H9 (cell line): ENCODE measurements around the gene DTNB. TPM values are rescaled to one million over a fixed set of nuclear protein-coding genes. Genes with fewer than 3 reads are reported as not detected.

ENCODE experiments used
- DNase-seq: peaks from one replicate; pipeline ENCODE4 v3.0.0-alpha.2; 2017
- H2AFZ ChIP-seq: one replicate; pipeline ENCODE4 v1.6.1; 2013; ENCODE audit warnings: mild to moderate bottlenecking, low read length, control low read depth, moderate library complexity
- H2AK5ac ChIP-seq: 2 replicates; pipeline ENCODE4 v1.6.1; 2013; ENCODE audit warnings: low read length, control low read depth, mixed read lengths; ENCODE audit not compliant: insufficient read length
- H2BK120ac ChIP-seq: one replicate; pipeline ENCODE4 v1.6.1; 2013; ENCODE audit warnings: low read depth, mild to moderate bottlenecking, low read length, control low read depth, inconsistent platforms; ENCODE audit not compliant: poor library complexity, severe bottlenecking
- H2BK12ac ChIP-seq: 2 replicates; pipeline ENCODE4 v1.6.1; 2013; ENCODE audit warnings: low read length, control low read depth, mixed read lengths, low read depth; ENCODE audit not compliant: insufficient read length
- H2BK15ac ChIP-seq: 2 replicates; pipeline ENCODE4 v1.6.1; 2013; ENCODE audit warnings: low read depth, low read length, control low read depth
- H2BK20ac ChIP-seq: one replicate; pipeline ENCODE4 v1.6.1; 2013; ENCODE audit warnings: low read depth, mild to moderate bottlenecking, low read length, control low read depth, inconsistent platforms; ENCODE audit not compliant: poor library complexity, severe bottlenecking
- H2BK5ac ChIP-seq: 2 replicates; pipeline ENCODE4 v1.6.1; 2013; ENCODE audit warnings: low read length, control low read depth, mixed read lengths; ENCODE audit not compliant: insufficient read length
- H3K14ac ChIP-seq: 2 replicates; pipeline ENCODE4 v1.6.1; 2013; ENCODE audit warnings: low read length, control low read depth; ENCODE audit not compliant: insufficient read depth
- H3K18ac ChIP-seq: 2 replicates; pipeline ENCODE4 v1.6.1; 2013; ENCODE audit warnings: low read depth, mild to moderate bottlenecking, mixed read lengths, low read length, control low read depth; ENCODE audit not compliant: insufficient read length
- H3K23ac ChIP-seq: 2 replicates; pipeline ENCODE4 v1.6.1; 2013; ENCODE audit warnings: low read length, control low read depth, mixed read lengths, low read depth; ENCODE audit not compliant: insufficient read length
- H3K23me2 ChIP-seq: 2 replicates; pipeline ENCODE4 v1.6.1; 2013; ENCODE audit warnings: low read depth, mild to moderate bottlenecking, mixed read lengths, low read length, control low read depth; ENCODE audit not compliant: insufficient read length, poor library complexity, severe bottlenecking
- H3K27ac ChIP-seq: 2 replicates; pipeline ENCODE4 v1.5.1; 2013; ENCODE audit warnings: low read length, control low read depth, mixed read lengths, low read depth; ENCODE audit not compliant: insufficient read length
- H3K27me3 ChIP-seq: 2 replicates; pipeline ENCODE4 v1.6.1; 2013; ENCODE audit warnings: low read length, control low read depth, inconsistent platforms; ENCODE audit not compliant: insufficient read depth
- H3K4ac ChIP-seq: 2 replicates; pipeline ENCODE4 v1.6.1; 2013; ENCODE audit warnings: low read depth, mild to moderate bottlenecking, control low read depth, inconsistent platforms, low read length, moderate library complexity
- H3K4me1 ChIP-seq: 2 replicates; pipeline ENCODE4 v1.6.1; 2013; ENCODE audit warnings: low read length, control low read depth, inconsistent platforms; ENCODE audit not compliant: insufficient read depth
- H3K4me2 ChIP-seq: 2 replicates; pipeline ENCODE4 v1.6.1; 2013; ENCODE audit warnings: low read length, control low read depth, mixed read lengths; ENCODE audit not compliant: insufficient read length, insufficient read depth
- H3K56ac ChIP-seq: 2 replicates; pipeline ENCODE4 v1.6.1; 2013; ENCODE audit warnings: low read depth, mild to moderate bottlenecking, mixed read lengths, low read length, control low read depth; ENCODE audit not compliant: insufficient read length
- H3K79me1 ChIP-seq: 2 replicates; pipeline ENCODE4 v1.6.1; 2013; ENCODE audit warnings: low read depth, mild to moderate bottlenecking, moderate library complexity, low read length, control low read depth, inconsistent platforms; ENCODE audit not compliant: insufficient read depth, poor library complexity, severe bottlenecking
- H3K79me2 ChIP-seq: 2 replicates; pipeline ENCODE4 v1.6.1; 2013; ENCODE audit warnings: low read length, control low read depth, inconsistent platforms; ENCODE audit not compliant: insufficient read depth
- H3K9ac ChIP-seq: 2 replicates; pipeline ENCODE4 v1.6.1; 2013; ENCODE audit warnings: low read length, control low read depth, mixed read lengths; ENCODE audit not compliant: insufficient read length; ENCODE audit errors: extremely low read depth
- H3K9me3 ChIP-seq: one replicate; pipeline ENCODE4 v1.6.1; 2013; ENCODE audit warnings: low read depth, low read length, inconsistent platforms; ENCODE audit not compliant: control insufficient read depth
- H3T11ph ChIP-seq: one replicate; pipeline ENCODE4 v1.6.1; 2013; ENCODE audit warnings: mild to moderate bottlenecking, low read length, control low read depth, inconsistent platforms
- H4K20me1 ChIP-seq: one replicate; pipeline ENCODE4 v1.6.1; 2013; ENCODE audit not compliant: control insufficient read depth, insufficient read length, insufficient read depth
- H4K5ac ChIP-seq: 2 replicates; pipeline ENCODE4 v1.6.1; 2013; ENCODE audit warnings: low read depth, mild to moderate bottlenecking, mixed read lengths, low read length, control low read depth; ENCODE audit not compliant: insufficient read length
- H4K8ac ChIP-seq: replicated peaks from 2 replicates; pipeline ENCODE4 v1.6.1; 2013; ENCODE audit warnings: low read length, control low read depth, mixed read lengths, low read depth; ENCODE audit not compliant: insufficient read length
- H4K91ac ChIP-seq: 2 replicates; pipeline ENCODE4 v1.6.1; 2013; ENCODE audit warnings: low read depth, mild to moderate bottlenecking, moderate library complexity, mixed read lengths, low read length, control low read depth; ENCODE audit not compliant: insufficient read length
- H3K27ac Mint-ChIP-seq, 3 experiments: 2 replicates in 2 of 3; 3 replicates in 1 of 3; pipeline ENCODE4 v1.8.0; 2020 to 2021; ENCODE audit warnings: mixed read lengths in 3 of 3, mild to moderate bottlenecking in 1 of 3, moderate library complexity in 1 of 3
- H3K27me3 Mint-ChIP-seq: 2 replicates; pipeline ENCODE4 v1.8.0; 2021; ENCODE audit warnings: low read depth, mild to moderate bottlenecking, moderate library complexity, mixed read lengths
- H3K36me3 Mint-ChIP-seq, 3 experiments: 2 replicates in 2 of 3; 3 replicates in 1 of 3; pipeline ENCODE4 v1.8.0; 2020 to 2021; ENCODE audit warnings: low read depth in 3 of 3, mixed read lengths in 3 of 3; ENCODE audit not compliant: insufficient read depth in 1 of 3
- H3K4me1 Mint-ChIP-seq, 2 experiments: 2 replicates each; pipeline ENCODE4 v1.8.0; 2020; ENCODE audit warnings: mixed read lengths in 2 of 2
- H3K4me3 Mint-ChIP-seq, 2 experiments: 2 replicates in 1 of 2; 3 replicates in 1 of 2; pipeline ENCODE4 v1.8.0; 2020 to 2021; ENCODE audit warnings: mild to moderate bottlenecking in 2 of 2, mixed read lengths in 2 of 2, moderate library complexity in 1 of 2
- H3K9me3 Mint-ChIP-seq, 2 experiments: 2 replicates in 1 of 2; 3 replicates in 1 of 2; pipeline ENCODE4 v1.8.0; 2020; ENCODE audit warnings: mild to moderate bottlenecking in 2 of 2, mixed read lengths in 2 of 2, moderate library complexity in 1 of 2
- total RNA-seq: library from RNA; stranded (reverse); gene quantifications from 2 replicates; pipeline ENCODE4 v1.2.1, GENCODE V29; 2021
- TF ChIP-seq, protein P1 (sequence below): fragments of 200-600 bp; sonication (generic); conservative IDR thresholded peaks from 3 replicates; pipeline ENCODE4 v1.8.0; 2021; ENCODE audit warnings: antibody characterized with exemption, mild to moderate bottlenecking

Gene DTNB
- total RNA-seq, 1 experiment from 2014 or later, result 26.7 TPM

DNA sequence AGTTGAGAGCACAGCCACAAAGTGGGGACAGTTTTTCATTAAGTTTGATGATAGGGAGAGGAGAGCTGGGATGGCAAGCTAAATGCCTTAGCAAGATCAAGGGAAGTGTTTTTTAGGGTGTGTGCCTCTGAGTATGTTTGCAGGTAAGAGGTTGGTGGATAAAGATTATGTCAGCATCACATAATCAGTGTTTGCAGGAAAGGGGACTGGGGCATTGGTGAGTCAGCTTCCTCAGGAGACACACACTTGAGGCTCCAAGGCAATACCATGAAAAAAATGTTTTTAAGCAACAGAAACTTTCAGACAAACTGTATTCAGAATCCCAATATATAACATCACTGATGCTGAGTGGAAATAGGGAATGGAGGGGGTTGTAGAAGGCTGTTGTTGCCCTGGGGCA is 25.4 kb upstream of the DTNB start:
- Histone ChIP-seq H4K20me1 (no peaks in the 10 kb centered on the region), H2AK5ac (no peak overlapping the region), H2BK15ac (no peak overlapping the region), H3K23me2 (no peaks in the 10 kb centered on the region), H2BK5ac (no peak overlapping the region), H3T11ph (no peak overlapping the region), H2BK20ac (no peak overlapping the region), H3K27me3 (no peaks in the 10 kb centered on the region), H4K8ac (no peak overlapping the region), H4K91ac (no peak overlapping the region), H3K56ac (no peak overlapping the region), H2AFZ (no peak overlapping the region), H3K4me2 (no peak overlapping the region), H3K4ac (no peak overlapping the region), H4K5ac (no peak overlapping the region), H3K18ac (no peak overlapping the region), H3K79me1 (no peaks in the 10 kb centered on the region), H2BK120ac (no peak overlapping the region), H3K79me2 (no peaks in the 10 kb centered on the region), H3K9ac (no peak overlapping the region), H3K27ac (no peak overlapping the region), H3K9me3 (no peaks in the 10 kb centered on the region), H3K4me1 (peaks cover 1% of the 10 kb centered on the region; the same call in 1 of the 2 replicates), H2BK12ac (no peak overlapping the region), H3K14ac (no peak overlapping the region), H3K23ac (no peak overlapping the region)
- Mint-ChIP-seq H3K27ac (no peak overlapping the region), H3K27me3 (0 out of 2 replicates have a peak, but pooled peaks cover 2% of the 10 kb centered on the region), H3K9me3 (peaks cover 0 to under 1% of the 10 kb centered on the region in 2 experiments; a peak in 1 of 5 replicates), H3K4me1 (peaks cover 2 to 3% of the 10 kb centered on the region in 2 experiments; a peak in 2 of 4 replicates), H3K36me3 (no peaks in the 10 kb centered on the region), H3K4me3 (no peak overlapping the region)
- TF ChIP-seq, protein P1, sequence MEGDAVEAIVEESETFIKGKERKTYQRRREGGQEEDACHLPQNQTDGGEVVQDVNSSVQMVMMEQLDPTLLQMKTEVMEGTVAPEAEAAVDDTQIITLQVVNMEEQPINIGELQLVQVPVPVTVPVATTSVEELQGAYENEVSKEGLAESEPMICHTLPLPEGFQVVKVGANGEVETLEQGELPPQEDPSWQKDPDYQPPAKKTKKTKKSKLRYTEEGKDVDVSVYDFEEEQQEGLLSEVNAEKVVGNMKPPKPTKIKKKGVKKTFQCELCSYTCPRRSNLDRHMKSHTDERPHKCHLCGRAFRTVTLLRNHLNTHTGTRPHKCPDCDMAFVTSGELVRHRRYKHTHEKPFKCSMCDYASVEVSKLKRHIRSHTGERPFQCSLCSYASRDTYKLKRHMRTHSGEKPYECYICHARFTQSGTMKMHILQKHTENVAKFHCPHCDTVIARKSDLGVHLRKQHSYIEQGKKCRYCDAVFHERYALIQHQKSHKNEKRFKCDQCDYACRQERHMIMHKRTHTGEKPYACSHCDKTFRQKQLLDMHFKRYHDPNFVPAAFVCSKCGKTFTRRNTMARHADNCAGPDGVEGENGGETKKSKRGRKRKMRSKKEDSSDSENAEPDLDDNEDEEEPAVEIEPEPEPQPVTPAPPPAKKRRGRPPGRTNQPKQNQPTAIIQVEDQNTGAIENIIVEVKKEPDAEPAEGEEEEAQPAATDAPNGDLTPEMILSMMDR, result no peak
- DNase-seq, result no peak
